HG03439 (cell line): ENCODE measurements around the gene NEK8.
"Not testable (repeated sequence)": the region's sequence is repeated elsewhere in the genome, so short reads cannot be mapped to it uniquely, and the experiment has no call there.

Source experiments
- ATAC-seq: cut with Tn5 transposase; IDR thresholded peaks from one replicate; pipeline ENCODE4 v1.9.1; 2021; ENCODE audit warnings: mild to moderate bottlenecking, moderate library complexity; ENCODE audit not compliant: unreplicated experiment

NEK8 gene

GRCh38 chr17:28724500-28725165, 4.0 kb upstream of the NEK8 start:
- no peak for ATAC-seq

GRCh38 chr17:28725166-28725659, 3.4 kb upstream of the NEK8 start:
- no peak for ATAC-seq

GRCh38 chr17:28725660-28726225, 2.8 kb upstream of the NEK8 start:
- ATAC-seq, result peak; percentile 6

GRCh38 chr17:28726226-28726626, 2.4 kb upstream of the NEK8 start, which contains the start of gene TLCD1:
Gene TLCD1 (minus strand): TSS chr17:28726233. CDS start chr17:28726097, 136 bp downstream.
- peak; percentile 9 for ATAC-seq

- ATAC-seq, result peak; percentile 46
Measured at GRCh38 chr17:28726627-28727491, 1.7 kb upstream of the NEK8 start.

GRCh38 chr17:28729950-28730330, 1.4 kb downstream of the NEK8 start:
- ATAC-seq, result no peak

- ATAC-seq, result no peak
Measured at GRCh38 chr17:28733346-28733745, 4.8 kb downstream of the NEK8 start.

GRCh38 chr17:28734712-28735241, 6.2 kb downstream of the NEK8 start:
- no peak for ATAC-seq

- no peak for ATAC-seq
Measured at GRCh38 chr17:28735242-28735722, 6.7 kb downstream of the NEK8 start.

- not testable (repeated sequence) for ATAC-seq
Measured at GRCh38 chr17:28735913-28736769, 7.6 kb downstream of the NEK8 start.

GRCh38 chr17:28737316-28737715, 8.7 kb downstream of the NEK8 start:
- no peak for ATAC-seq

- peak; percentile 54 for ATAC-seq
Measured at GRCh38 chr17:28737770-28738679, 9.4 kb downstream of the NEK8 start.

- ATAC-seq, result no peak
Measured at GRCh38 chr17:28738680-28739384, 10.2 kb downstream of the NEK8 start.

- no peak for ATAC-seq
Measured at GRCh38 chr17:28740406-28741357, 12.1 kb downstream of the NEK8 start.

- no peak for ATAC-seq
Measured at GRCh38 chr17:28741358-28742349, 13.1 kb downstream of the NEK8 start.
